KOPT-K1 (cell line): ENCODE data around the gene PNKD.

Source experiments
- H3K27ac ChIP-seq: fragments of 200-600 bp; sonication (generic); 2 replicates; pipeline ENCODE4 v1.5.1; 2016; ENCODE audit warnings: antibody characterized with exemption, mild to moderate bottlenecking, low read depth, low read length; ENCODE audit not compliant: poor library complexity, severe bottlenecking
- H3K36me3 ChIP-seq: fragments of 200-600 bp; sonication (generic); 2 replicates; pipeline ENCODE4 v1.5.1; 2017; ENCODE audit warnings: antibody characterized with exemption, mild to moderate bottlenecking, low read length, moderate library complexity; ENCODE audit not compliant: insufficient read depth
- H3K9me3 ChIP-seq: fragments of 200-600 bp; sonication (generic); 2 replicates; pipeline ENCODE4 v1.5.1; 2017; ENCODE audit warnings: antibody characterized with exemption, low read length, mild to moderate bottlenecking; ENCODE audit not compliant: insufficient read depth, poor library complexity, severe bottlenecking

The PNKD gene

DNA sequence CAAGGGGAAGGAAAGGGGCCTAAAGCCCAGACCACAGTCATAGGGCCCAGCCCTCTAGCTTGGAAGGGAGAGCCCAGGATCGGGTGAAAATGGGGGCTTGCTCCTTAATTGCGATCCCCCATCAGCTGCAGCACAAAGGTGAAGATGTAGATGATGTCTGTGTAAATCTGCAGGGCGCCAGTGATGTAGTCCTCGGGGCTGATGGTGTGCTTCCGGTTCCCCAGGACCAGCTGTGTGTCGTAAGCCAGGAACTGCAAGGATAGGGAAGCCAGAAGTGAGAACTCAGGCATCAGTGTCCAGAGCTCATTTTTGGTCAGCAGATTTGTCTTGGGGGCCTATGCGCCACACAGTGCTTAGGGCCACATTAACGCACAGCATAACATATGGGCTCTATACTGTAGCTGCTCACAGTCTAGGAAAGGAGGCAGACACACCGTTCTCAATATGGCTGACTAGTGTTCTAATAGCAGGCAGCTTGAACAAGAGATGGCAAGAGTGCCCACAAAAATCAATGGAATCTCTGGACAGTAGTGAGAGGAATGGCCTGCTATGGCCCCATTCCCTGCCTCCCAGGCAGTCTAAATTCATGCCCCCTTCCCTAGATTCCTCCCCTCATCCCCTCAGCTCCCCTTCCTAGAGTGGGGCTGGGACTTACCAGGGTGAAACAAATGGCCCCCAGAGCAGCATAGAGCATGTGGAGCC is 5.2 kb downstream of the PNKD start:
- no peaks in the 10 kb centered on the region for H3K9me3 ChIP-seq
- H3K36me3 ChIP-seq, result peaks cover 63% of the 10 kb centered on the region
- no peak overlapping the region for H3K27ac ChIP-seq

DNA sequence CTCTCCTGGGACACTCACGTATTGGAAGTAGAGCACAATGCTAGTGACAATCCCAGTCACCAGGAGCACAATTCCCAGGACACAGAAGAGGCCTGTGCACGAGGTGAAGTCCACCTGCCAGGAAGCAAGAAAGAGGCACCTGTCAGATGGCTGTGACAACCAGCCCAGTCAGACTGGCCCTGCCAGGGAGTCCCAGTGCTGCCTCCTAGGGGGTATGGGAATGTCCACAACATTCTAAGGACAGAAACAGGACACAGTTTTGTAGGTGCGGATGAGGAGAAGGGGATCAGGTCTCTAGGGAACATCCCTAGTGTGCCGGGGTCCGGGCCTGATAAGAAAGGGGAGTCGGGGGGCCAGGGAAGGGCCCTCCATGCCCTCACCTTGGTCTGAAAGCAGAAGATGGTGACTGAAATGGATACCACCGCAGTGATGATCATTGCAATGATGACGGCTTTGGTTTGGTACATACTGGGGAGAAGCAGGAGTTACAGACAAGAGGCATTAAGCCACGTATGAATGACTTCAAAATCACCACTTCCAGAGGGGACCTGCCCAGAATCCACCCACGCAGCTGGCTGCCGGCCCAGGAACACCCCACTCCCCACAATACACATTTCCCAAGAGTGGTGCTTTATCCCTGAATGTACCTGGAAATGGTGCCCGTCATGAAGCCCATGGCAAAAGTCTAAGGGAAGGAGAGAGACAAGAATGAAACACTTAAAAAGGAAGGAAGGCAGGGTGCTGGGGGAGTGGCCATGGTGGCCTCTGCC is 6.9 kb downstream of the PNKD start:
- H3K9me3 ChIP-seq, result no peaks in the 10 kb centered on the region
- peaks cover 60% of the 10 kb centered on the region for H3K36me3 ChIP-seq
- no peak overlapping the region for H3K27ac ChIP-seq

DNA sequence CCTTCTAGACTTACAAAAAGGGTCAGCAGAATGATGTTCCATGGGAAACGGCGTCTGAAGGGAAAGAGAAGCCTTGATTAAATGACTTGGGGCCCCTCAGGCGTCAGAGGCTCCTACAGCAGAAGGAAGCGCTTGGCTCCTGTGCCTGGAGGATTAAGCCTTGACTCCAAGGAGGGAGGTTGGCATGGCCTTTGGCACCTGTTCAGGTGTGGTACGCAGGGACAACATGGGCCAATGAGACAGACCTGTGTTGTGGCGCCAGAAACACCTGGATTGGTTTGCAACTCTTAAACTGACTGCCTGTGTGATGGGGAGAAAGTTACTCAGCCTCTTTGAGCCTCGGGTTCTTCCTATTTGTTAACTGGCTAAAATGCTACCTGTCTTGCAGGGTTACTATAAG is 7.6 kb downstream of the PNKD start:
- Histone ChIP-seq H3K36me3 (peaks cover 57% of the 10 kb centered on the region), H3K9me3 (no peaks in the 10 kb centered on the region), H3K27ac (no peak overlapping the region)

DNA sequence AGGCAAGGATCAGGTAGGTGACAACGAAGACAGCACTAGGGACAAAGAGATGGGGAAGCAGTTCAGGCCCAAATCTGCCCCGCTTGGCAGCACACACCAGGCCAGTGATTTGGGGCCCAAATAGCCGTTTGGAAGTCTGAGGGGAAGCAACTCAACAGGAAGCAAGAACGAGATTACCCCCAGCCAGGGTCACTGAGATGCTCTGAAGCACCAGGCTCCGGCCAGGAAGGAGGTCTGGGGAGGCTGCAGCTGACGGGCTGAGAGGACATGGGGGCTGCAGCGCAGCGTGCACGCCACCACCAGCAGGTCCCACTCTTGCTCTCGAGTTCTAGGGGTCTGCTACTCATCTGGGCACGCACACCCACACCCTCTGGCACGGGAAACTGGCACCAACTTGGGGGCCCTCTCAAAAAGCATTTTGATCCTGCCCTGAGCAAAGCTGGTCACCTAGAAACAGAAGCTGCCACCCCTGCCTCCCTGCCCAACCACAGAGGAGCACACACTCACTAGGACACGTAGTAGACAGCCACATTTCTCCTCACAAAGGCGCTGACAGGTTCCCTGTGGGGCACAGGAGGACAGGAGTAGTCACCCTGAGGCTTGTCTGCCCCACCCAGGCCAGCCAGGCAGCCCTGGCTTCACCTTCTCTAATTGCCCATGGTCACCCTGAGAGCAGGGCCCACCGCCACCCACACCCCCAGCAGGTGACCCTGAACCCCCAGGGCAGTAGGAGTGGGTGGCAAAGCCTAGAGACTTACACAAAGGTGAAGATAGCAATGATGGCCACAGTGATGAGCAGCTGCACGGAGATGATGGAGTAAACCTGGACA is 8.4 kb downstream of the PNKD start:
- Histone ChIP-seq H3K27ac (no peak overlapping the region), H3K36me3 (peaks cover 53% of the 10 kb centered on the region), H3K9me3 (no peaks in the 10 kb centered on the region)

DNA sequence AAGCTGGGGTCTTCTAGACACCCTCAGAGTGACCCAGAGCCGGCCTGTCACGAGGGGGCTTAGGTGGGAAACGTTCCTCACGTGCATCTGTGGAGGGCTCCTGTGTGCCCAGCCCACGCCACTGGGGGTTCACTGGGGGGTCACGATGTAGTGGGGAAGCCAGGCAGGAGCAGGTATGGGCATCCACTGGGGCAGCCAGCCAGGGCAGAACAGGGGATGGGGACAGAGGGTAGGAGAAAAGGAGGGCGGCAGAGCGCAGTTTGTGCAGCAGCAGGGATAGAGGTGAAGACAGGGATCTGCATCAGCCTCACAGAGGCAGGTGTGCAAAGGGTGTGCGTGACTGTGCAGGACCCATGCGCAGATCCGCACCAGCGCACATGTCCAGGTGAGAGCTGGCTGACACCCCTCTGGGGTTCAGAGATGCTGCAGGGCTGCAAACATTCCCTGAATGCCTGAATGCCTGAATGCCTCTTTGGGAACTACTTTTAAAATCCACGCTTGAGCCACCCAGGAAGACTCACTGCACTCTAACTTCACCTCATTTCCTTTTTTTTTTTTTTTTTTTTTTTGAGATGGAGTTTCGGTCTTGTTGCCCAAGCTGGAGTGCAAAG is 10.0 kb downstream of the PNKD start:
- Histone ChIP-seq H3K9me3 (no peaks in the 10 kb centered on the region), H3K36me3 (peaks cover 37% of the 10 kb centered on the region), H3K27ac (no peak overlapping the region)

DNA sequence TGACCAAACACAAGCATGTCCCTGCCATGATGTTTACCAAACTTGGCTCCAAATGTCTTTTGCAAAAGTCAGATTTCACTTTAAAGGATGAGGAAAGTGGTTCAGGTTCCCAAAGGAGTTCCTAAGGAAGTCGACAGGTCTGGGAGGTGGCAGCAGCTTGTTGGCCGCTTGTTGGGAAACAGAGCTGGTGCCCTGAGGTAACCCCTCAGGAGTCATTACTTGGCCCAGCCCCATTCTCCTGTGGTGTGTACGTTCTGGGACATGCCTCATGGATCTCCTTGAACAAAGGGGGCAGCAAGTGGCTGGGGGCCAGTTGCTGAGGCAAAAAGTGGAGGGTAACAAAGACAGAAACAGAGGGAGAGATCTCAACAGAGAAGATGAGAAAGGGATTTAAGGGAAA is 11.1 kb downstream of the PNKD start:
- Histone ChIP-seq H3K36me3 (peaks cover 26% of the 10 kb centered on the region), H3K27ac (no peak overlapping the region)

DNA sequence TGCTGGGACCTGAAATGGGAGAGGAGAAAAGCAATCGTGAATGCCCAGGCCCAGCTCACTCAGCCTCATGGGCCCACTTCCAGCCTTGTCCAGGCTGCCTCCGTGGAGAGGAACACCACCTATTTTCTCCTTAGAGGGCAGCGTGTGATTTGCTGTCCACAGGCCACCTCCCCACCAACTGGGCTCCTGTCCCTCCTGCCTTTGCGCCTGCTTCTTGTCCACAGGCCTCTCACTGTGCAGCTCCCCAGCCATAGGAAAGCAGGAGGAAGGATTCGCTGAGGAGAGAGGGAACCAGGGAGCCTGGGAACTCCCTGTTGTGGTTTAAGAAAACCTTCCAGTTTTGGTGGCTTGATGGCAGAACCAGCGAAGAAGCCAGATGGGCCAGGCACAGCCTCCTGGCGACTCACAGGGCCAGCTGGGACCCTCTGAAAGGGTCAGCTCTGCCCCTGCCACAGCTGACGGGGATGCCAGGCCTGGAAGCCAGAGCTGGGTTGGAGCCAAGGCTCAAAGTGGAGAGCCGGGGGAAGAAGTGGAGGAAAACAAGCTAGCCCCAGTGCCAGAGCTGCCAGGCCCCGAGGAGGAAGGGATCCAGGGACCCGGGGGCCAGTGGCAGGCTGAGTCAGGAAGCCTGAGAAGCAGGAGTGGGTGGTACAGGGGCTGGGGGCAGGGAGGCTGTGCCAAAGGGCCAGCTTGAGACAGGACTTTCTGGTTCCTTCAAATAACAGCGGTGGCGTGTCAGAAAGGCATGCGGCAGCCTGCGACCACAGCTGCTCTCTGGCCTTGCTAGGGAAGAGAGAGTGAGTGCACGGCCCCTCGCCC is 12.1 kb downstream of the PNKD start:
- Histone ChIP-seq H3K36me3 (peaks cover 17% of the 10 kb centered on the region), H3K27ac (no peak overlapping the region), H3K9me3 (no peaks in the 10 kb centered on the region)

More for the DNA sequence above, 11.1 kb downstream of the PNKD start:
- no peaks in the 10 kb centered on the region for H3K9me3 ChIP-seq

DNA sequence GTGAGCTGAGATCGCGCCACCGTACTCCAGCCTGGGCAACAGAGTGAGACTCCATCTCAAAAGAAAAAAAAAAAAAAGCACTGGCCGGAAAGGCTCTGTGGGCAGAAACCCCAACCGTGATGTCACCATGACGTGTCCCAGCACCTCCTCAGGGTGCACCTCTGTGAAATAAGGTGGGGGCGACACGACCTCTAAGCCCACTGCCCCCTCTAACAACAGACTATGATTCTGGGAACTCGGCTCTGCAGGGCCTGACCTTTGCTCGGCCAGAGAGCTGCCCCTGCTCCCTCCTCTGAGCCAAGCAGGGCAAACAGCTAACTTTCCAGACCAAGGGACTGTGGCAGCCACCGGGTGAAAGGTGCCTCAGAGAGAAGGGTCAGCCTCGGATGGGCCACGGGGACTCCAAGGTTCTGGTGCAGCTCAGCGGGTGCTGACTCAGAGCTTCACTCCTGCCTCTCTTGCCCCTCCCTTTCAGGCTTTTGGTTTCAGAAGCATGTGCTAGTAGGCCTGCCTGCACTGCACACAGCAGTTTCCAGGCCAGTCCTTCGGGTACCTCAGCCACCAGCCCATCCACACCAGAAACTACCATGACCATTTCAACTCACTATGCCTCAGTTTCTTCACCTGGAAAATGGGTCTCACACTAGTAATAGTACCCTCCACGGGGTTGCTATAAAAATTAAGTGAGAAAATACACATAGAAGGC is 13.9 kb downstream of the PNKD start:
- H3K9me3 ChIP-seq, result no peaks in the 10 kb centered on the region
- no peak overlapping the region for H3K27ac ChIP-seq
- H3K36me3 ChIP-seq, result peaks cover 10% of the 10 kb centered on the region; the same call in 1 of the 2 replicates

DNA sequence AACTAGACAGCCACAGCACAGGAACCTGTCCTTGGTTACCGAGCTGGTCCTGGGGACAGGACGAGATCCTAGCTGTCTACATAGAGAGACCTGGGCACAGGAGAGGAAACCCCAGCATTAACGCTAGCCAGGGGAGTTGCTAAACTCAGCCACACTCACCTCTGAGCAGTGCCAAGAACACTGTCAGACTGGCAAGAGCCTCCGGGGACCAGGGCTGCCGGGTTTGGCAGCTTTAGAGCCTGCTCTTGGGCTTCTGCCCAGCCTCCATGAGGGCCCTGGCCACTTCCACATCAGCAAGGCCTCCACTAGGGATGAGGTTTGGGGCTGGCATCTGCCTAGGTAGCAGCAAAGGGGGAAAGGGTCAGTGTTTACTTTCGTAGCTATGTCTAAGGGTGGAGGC is 15.3 kb downstream of the PNKD start:
- H3K27ac ChIP-seq, result peak overlapping the region; percentile 74
- no peaks in the 10 kb centered on the region for H3K9me3 ChIP-seq
- H3K36me3 ChIP-seq, result no peaks in the 10 kb centered on the region

DNA sequence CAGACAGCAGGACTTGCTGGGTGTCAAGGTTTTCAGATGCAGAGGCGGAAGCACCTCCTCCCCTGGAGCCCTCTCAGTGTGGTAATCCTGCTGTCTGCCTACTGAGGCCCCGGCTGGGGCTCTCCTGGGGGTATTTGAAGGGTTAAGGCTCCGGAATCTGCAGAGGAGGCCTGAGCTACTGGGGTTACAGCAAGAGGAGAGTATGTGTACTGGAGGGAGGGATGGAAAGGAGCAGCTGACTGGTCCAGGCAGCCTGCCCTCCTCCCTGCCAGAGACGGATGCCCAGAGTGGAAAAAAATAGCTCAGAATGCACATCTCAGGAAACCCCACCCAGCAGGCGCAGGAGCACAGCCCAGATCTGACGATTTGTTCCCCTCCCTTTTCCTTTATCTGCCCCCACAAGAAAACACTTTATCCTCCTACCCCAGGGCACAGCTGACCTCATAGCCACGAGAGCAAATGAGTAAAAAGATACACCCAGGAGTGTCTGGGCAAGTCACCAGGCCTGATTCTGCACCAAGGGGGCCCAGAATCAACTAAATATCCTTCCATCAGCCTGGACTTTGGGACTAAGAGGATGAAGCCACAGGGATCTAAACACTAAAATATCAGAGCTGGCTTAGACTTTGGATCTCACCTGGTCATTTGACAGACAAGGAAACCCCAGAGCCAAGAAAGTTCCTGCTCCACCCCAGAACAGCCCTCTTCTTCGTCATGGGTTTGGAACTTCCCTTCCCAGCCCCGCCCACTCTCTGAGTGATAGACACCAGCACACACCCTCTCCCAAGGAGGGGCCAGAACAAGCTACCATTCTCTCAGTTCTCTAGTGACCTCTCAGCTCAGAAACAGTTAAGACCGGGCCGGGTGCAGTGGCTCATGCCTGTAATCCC is 16.5 kb downstream of the PNKD start:
- Histone ChIP-seq H3K9me3 (no peaks in the 10 kb centered on the region), H3K36me3 (no peaks in the 10 kb centered on the region), H3K27ac (peak overlapping the region; percentile 74)

DNA sequence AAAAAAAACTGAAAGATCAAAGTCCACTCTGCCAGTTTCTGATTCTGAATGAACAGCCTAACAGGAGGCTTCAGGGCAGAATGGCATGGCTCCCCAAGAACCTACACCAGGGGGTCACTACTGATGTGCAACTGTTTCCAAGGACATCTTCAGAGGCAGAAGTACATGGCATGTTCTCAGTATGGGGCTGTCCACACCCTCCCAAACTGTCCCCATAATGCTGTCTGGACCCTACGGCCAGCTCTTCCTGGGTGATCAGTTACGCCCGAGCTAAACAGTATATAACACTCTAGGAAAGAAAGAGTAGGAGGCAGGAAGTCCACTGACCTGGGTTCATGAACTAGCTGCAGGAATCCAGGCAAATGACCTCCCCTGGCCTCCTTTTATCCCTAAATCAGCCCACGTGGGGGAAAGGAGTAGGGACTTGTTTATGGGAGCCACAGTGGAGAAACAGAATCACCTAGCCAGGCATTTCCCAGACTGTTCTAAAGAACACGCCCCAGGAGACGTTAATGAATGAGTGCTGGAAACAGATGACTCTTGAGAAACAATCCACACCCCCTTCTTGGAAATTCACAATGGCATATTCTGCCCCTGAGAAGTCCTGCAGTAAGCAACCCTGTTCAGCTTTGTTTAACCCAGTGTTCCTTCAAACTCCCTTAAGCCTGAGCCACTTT is 19.5 kb downstream of the PNKD start:
- no peaks in the 10 kb centered on the region for H3K36me3 ChIP-seq
- peak overlapping the region; percentile 46 for H3K27ac ChIP-seq
- H3K9me3 ChIP-seq, result no peaks in the 10 kb centered on the region

DNA sequence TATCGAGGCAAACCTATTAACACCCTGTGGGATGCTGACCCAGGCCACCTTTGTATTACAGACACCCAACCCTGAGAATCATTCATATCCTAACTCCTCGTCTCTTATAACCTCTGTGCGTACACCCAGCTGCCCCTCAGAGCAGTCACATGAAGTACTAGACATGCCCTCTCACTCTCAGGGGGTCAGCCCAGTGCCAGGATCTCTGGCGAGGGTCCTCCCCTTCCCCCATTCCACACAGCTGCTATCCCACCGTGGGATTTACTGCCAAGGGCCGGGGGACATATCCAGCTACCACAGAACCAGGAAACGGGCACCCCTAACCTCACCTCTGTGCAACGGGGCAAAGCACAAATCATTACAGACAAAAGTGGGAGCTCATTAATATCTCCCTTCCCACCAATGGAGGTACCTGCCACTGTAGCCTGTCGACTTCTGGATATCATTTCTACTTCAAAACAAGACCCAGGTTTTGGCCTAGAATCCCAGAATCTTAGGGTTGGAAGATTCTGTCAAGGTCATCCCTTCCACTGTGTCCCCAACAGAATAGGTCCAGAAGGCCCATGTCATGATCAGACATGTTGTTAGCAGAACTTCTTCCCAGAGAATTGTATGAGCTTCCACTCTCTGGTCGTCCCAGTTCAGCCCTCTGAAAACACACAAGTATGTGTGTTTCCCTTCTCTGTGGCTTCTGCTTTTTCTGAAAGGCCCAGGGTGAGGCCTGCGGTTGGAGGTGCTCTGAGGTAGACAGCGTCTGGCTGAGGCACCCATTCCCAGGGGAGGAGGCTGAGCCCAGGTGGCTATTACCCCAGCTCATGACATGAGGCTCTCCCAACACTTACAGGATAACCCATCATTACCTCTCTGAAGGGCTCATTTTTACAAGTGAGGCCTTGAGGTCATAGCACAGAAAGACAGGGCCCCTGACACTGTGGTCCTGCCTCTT is 20.3 kb downstream of the PNKD start:
- Histone ChIP-seq H3K36me3 (no peaks in the 10 kb centered on the region), H3K27ac (peak overlapping the region; percentile 46), H3K9me3 (no peaks in the 10 kb centered on the region)
